ENCODE data around the gene LTC4S. TPM values are rescaled to one million over a fixed set of nuclear protein-coding genes. Genes with fewer than 3 reads are reported as not detected.

LTC4S gene
- total RNA-seq, 1 experiment from 2014 or later: 3.7 TPM

DNA sequence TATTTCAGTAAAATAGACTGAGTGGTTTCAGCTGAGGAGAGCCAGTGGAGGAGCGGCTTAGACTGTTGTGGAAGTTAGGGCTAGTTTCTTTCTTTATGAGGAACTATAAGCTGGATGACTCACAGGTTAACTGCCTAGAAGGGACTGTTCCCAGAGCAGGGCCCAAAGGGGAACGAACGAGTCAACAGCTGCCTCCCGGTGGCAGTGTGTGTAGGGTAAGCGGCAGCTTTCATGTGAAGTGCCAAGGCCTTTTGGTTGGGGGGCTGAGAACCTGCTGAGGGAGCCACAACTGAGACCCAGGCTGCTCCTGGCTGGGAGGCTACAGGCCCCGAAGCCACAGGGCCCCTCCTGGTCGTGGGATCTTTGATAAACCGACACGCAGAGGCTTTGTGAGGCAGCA is 33.9 kb downstream of the LTC4S start:
- Histone ChIP-seq H3K14ac (ENCODE audit: insufficient read depth, low read length) (no peak overlapping the region; the same call in 1 of the 2 replicates), H2AK5ac (ENCODE audit: insufficient read length, low read length) (no peak overlapping the region), H2BK15ac (ENCODE audit: low read depth, low read length) (no peak overlapping the region), H3K9me3 (ENCODE audit: control insufficient read depth, low read depth, low read length) (no peaks in the 10 kb centered on the region), H3K4me1 (ENCODE audit: insufficient read depth, low read length) (peaks cover 9% of the 10 kb centered on the region; the same call in 1 of the 2 replicates), H3K4me2 (ENCODE audit: insufficient read depth, insufficient read length, low read length) (no peak overlapping the region), H2BK120ac (ENCODE audit: low read depth, low read length, poor library complexity, severe bottlenecking) (no peak overlapping the region), H3K79me2 (ENCODE audit: insufficient read depth, low read length) (peaks cover 1% of the 10 kb centered on the region; the same call in 1 of the 2 replicates), H4K8ac (replicated peaks; ENCODE audit: insufficient read length, low read depth, low read length) (no peak overlapping the region), H3K4ac (ENCODE audit: low read depth, low read length) (no peak overlapping the region), H3T11ph (ENCODE audit: low read length) (no peak overlapping the region), H2BK20ac (ENCODE audit: low read depth, low read length, poor library complexity, severe bottlenecking) (no peak overlapping the region), H3K56ac (ENCODE audit: insufficient read length, low read depth, low read length) (no peak overlapping the region), H2BK12ac (ENCODE audit: insufficient read length, low read depth, low read length) (no peak overlapping the region), H3K23ac (ENCODE audit: insufficient read length, low read depth, low read length) (no peak overlapping the region), H4K91ac (ENCODE audit: insufficient read length, low read depth, low read length) (no peak overlapping the region), H4K20me1 (ENCODE audit: control insufficient read depth, insufficient read depth, insufficient read length) (no peaks in the 10 kb centered on the region), H3K18ac (ENCODE audit: insufficient read length, low read depth, low read length) (no peak overlapping the region), H3K79me1 (ENCODE audit: insufficient read depth, low read depth, low read length, poor library complexity, severe bottlenecking) (peaks cover 2% of the 10 kb centered on the region), H4K5ac (ENCODE audit: insufficient read length, low read depth, low read length) (no peak overlapping the region), H3K27me3 (ENCODE audit: insufficient read depth, low read length) (no peaks in the 10 kb centered on the region), H2AFZ (ENCODE audit: low read length) (no peak overlapping the region), H3K27ac (ENCODE audit: insufficient read length, low read depth, low read length) (no peak overlapping the region), H2BK5ac (ENCODE audit: insufficient read length, low read length) (no peak overlapping the region), H3K9ac (ENCODE audit: extremely low read depth, insufficient read length, low read length) (no peak overlapping the region), H3K23me2 (ENCODE audit: insufficient read length, low read depth, low read length, poor library complexity, severe bottlenecking) (no peaks in the 10 kb centered on the region)
- TF ChIP-seq, protein P1, sequence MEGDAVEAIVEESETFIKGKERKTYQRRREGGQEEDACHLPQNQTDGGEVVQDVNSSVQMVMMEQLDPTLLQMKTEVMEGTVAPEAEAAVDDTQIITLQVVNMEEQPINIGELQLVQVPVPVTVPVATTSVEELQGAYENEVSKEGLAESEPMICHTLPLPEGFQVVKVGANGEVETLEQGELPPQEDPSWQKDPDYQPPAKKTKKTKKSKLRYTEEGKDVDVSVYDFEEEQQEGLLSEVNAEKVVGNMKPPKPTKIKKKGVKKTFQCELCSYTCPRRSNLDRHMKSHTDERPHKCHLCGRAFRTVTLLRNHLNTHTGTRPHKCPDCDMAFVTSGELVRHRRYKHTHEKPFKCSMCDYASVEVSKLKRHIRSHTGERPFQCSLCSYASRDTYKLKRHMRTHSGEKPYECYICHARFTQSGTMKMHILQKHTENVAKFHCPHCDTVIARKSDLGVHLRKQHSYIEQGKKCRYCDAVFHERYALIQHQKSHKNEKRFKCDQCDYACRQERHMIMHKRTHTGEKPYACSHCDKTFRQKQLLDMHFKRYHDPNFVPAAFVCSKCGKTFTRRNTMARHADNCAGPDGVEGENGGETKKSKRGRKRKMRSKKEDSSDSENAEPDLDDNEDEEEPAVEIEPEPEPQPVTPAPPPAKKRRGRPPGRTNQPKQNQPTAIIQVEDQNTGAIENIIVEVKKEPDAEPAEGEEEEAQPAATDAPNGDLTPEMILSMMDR (conservative IDR thresholded peaks at IDR 0.05): 0 out of 3 replicates have a peak, but pooled peaks have one; percentile 12
- no CpG with 5 or more reads among the region's 9 CpGs for WGBS (ENCODE audit: extremely low coverage, insufficient read length, low lambda C conversion rate)
- Mint-ChIP-seq H3K4me1 (peaks cover 31% of the 10 kb centered on the region in 2 experiments), H3K9me3 (no peaks in the 10 kb centered on the region; a peak in 2 of 5 replicates), H3K36me3 (ENCODE audit: insufficient read depth in 1 of 3, low read depth in 3 of 3) (peaks cover 71 to 98% (median 96%) of the 10 kb centered on the region in 3 experiments), H3K27me3 (ENCODE audit: low read depth) (no peaks in the 10 kb centered on the region), H3K4me3 (no peak overlapping the region), H3K27ac (peak overlapping the region in 2 of 3 experiments; percentile 49 to 81; a peak in 3 of 7 replicates)
- no peak for DNase-seq

All from H9 (cell line).